MM.1S (cell line): ENCODE data around the gene KCNIP4.

Source experiments
- EZH2phosphoT487 ChIP-seq: fragments of 300-600 bp; sonication (generic); IDR thresholded peaks from 2 replicates; pipeline ENCODE4 v1.6.1; 2018; ENCODE audit warnings: antibody characterized with exemption, low read length
- TF ChIP-seq, protein P1 (sequence below): fragments of 300-600 bp; sonication (generic); IDR thresholded peaks from 2 replicates; pipeline ENCODE4 v1.5.1; 2016; ENCODE audit warnings: antibody characterized with exemption, low read length, mixed read lengths

DNA sequence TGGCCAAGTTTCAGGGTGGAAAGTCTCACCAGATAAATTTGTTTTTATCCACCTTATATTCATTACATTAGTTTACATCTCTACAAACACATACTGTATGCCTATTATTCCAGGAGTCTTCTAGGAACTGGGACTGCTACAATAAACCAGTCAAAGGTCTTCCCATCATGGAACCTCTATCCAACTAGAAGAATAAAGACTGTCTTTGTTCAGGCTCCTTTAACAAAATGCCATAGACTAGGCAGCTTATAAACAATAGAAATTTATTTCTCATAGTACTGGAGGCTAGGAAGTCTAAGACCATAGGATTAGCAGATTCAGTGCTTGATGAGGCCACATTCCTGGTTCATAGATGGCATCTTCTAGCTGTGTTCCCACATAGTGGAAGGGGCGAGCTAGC is 1186.7 kb downstream of the KCNIP4 start:
- TF ChIP-seq, protein P1, sequence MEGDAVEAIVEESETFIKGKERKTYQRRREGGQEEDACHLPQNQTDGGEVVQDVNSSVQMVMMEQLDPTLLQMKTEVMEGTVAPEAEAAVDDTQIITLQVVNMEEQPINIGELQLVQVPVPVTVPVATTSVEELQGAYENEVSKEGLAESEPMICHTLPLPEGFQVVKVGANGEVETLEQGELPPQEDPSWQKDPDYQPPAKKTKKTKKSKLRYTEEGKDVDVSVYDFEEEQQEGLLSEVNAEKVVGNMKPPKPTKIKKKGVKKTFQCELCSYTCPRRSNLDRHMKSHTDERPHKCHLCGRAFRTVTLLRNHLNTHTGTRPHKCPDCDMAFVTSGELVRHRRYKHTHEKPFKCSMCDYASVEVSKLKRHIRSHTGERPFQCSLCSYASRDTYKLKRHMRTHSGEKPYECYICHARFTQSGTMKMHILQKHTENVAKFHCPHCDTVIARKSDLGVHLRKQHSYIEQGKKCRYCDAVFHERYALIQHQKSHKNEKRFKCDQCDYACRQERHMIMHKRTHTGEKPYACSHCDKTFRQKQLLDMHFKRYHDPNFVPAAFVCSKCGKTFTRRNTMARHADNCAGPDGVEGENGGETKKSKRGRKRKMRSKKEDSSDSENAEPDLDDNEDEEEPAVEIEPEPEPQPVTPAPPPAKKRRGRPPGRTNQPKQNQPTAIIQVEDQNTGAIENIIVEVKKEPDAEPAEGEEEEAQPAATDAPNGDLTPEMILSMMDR, result no peak
- TF ChIP-seq EZH2phosphoT487, result no peak
